AG04449 (cell line): ENCODE data around the gene FAM83B.

Source experiments
- CTCF ChIA-PET: fragments of 350-600 bp; formaldehyde crosslinking; extraction: SDS; loops from one replicate; lab custom pipeline; 2021; ENCODE audit warnings: antibody characterized with exemption; lab: Yijun Ruan, JAX
- POLR2A ChIA-PET: fragments of 400-600, 350-600 bp; formaldehyde crosslinking; extraction: SDS; loops from one replicate; lab custom pipeline; 2020; ENCODE audit warnings: antibody characterized with exemption, inconsistent platforms; lab: Yijun Ruan, JAX
- DNase-seq: peaks from one replicate; pipeline ENCODE4 v3.0.0-alpha.2; 2010; ENCODE audit warnings: low read depth, low spot score
- H3K4me3 ChIP-seq: 2 replicates; pipeline ENCODE4 v1.5.1; 2011; ENCODE audit warnings: low read depth, mild to moderate bottlenecking, control low read depth, low read length
- TF ChIP-seq, protein P1 (sequence below): IDR thresholded peaks from one replicate; pipeline ENCODE4 v1.5.1; 2011; ENCODE audit warnings: mild to moderate bottlenecking, moderate library complexity, low read length, control low read depth, inconsistent platforms; ENCODE audit not compliant: insufficient read depth; ENCODE audit errors: missing control alignments

Gene FAM83B

DNA sequence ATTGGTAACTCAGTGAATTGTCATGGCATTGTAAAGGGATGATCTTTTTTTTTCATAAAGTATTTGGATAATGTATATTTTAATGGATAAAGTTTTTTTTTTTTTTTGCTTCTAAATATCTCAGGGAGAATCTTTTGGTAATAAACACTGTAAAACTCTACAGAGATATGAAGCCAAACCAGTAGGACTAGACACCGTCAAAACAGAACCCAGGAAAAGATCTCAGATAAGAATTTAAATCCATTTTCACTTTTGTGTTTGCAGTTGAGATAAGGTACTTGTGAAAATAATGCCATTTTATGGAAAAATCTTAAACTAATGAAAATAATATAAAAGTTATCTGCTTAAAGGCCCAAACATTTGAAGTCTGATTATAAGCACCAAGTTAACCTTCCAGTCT is 27.0 kb downstream of the FAM83B start:
- no peak for DNase-seq
- ChIA-PET POLR2A (no interaction called here), CTCF (no interaction called here)
- H3K4me3 ChIP-seq, result no peak overlapping the region
- TF ChIP-seq, protein P1, sequence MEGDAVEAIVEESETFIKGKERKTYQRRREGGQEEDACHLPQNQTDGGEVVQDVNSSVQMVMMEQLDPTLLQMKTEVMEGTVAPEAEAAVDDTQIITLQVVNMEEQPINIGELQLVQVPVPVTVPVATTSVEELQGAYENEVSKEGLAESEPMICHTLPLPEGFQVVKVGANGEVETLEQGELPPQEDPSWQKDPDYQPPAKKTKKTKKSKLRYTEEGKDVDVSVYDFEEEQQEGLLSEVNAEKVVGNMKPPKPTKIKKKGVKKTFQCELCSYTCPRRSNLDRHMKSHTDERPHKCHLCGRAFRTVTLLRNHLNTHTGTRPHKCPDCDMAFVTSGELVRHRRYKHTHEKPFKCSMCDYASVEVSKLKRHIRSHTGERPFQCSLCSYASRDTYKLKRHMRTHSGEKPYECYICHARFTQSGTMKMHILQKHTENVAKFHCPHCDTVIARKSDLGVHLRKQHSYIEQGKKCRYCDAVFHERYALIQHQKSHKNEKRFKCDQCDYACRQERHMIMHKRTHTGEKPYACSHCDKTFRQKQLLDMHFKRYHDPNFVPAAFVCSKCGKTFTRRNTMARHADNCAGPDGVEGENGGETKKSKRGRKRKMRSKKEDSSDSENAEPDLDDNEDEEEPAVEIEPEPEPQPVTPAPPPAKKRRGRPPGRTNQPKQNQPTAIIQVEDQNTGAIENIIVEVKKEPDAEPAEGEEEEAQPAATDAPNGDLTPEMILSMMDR, result no peak

- TF ChIP-seq, protein P1, result no peak
- DNase-seq, result no peak
- ChIA-PET CTCF (no interaction called here), POLR2A (no interaction called here)
- H3K4me3 ChIP-seq, result no peak overlapping the region
Observed at GRCh38 chr6:54874349-54875048, 27.9 kb downstream of the FAM83B start.

DNA sequence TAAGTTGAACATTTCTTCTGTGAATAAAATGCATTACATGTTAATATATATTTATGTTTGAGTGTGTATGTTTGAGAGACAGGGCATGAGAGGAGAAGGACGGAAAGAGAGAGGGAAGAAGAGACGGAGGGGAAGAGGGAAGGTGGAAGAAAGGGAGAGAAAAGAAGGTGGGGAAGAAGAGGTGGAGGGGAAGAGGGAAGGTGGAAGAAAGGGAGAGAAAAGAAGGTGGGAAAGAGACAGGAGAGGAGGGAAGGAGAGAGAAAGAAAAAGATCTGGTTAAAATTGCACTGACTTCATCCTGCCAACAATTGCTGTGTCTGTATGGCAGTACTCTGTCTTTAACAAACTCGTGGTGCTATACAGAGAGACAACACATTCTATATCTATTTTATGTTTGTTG is 29.0 kb downstream of the FAM83B start:
- no peak for DNase-seq
- H3K4me3 ChIP-seq, result no peak overlapping the region
- ChIA-PET POLR2A (no interaction called here), CTCF (no interaction called here)
- TF ChIP-seq, protein P1, result no peak

DNA sequence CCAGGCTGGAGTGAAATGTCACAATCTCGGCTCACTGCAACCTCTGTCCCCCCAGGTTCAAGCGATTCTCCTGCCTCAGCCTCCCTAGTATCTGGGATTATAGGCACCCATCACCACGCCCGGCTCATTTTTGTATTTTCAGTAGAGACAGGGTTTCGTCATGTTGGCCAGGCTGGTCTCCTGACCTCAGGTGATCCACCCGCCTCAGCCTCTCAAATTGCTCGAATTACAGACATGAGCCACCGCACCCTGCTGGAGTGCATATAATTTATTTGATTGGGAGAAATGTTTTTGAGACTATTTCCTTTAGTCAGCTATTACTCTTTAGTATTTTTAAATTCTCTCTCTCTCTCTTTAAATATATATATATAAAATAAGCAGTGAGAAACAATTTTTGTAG is 29.8 kb downstream of the FAM83B start:
- POLR2A ChIA-PET, result no interaction called here
- TF ChIP-seq, protein P1, result no peak
- H3K4me3 ChIP-seq, result no peak overlapping the region
- CTCF ChIA-PET, result no interaction called here
- no peak for DNase-seq

DNA sequence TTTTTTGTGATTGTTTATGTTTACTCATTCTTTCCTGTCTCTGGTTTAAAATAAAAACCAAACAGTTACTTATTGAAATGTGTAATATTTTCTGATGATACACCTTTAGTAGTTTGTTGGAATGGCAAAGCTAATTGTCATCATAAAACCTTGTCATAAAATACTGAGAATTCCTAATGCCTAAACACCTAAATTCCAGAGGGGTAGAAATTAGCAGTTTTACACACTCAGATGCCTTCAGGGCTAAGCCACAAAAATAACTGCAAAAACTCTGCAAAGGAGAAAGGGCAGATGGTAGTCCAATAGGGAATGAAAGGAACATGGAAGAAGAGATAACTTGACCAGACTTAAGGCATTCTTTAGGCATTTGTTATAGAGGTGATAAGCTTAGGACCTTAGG is 30.3 kb downstream of the FAM83B start:
- CTCF ChIA-PET, result no interaction called here
- H3K4me3 ChIP-seq, result no peak overlapping the region
- DNase-seq, result no peak
- TF ChIP-seq, protein P1, result no peak
- POLR2A ChIA-PET, result no interaction called here

- TF ChIP-seq, protein P1, result no peak
- ChIA-PET POLR2A (no interaction called here), CTCF (no interaction called here)
- no peak overlapping the region for H3K4me3 ChIP-seq
- no peak for DNase-seq
Observed at GRCh38 chr6:54877713-54878317, 31.2 kb downstream of the FAM83B start.
